SW480 (cell line): ENCODE data around the gene WDR83.
"Not testable (repeated sequence)": the region's sequence is repeated elsewhere in the genome, so short reads cannot be mapped to it uniquely, and the experiment has no call there.

ENCODE experiments used
- DNase-seq: peaks from one replicate; pipeline ENCODE4 v3.0.0-alpha.2; 2016; ENCODE audit warnings: low spot score

Gene WDR83

DNA sequence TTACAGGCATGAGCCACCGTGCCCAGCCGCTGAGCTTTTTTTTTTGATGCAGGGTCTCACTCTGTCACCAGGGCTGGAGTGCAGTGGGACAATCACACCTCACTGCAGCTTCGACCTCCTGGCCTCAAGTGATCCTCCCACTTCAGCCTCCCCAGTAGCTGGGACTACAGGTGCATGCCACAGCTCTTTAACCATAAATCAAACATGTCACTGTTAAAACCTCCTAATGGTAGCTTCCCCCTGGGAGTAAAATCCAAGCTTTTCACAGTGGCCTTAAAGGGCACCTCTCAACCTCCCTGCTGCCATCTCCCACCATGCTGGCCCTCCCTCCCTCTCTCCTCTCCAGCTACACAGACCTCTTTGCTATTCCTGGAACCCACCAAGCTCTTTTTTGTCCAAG is 19.2 kb downstream of the WDR83 start:
- DNase-seq, result no peak

DNA sequence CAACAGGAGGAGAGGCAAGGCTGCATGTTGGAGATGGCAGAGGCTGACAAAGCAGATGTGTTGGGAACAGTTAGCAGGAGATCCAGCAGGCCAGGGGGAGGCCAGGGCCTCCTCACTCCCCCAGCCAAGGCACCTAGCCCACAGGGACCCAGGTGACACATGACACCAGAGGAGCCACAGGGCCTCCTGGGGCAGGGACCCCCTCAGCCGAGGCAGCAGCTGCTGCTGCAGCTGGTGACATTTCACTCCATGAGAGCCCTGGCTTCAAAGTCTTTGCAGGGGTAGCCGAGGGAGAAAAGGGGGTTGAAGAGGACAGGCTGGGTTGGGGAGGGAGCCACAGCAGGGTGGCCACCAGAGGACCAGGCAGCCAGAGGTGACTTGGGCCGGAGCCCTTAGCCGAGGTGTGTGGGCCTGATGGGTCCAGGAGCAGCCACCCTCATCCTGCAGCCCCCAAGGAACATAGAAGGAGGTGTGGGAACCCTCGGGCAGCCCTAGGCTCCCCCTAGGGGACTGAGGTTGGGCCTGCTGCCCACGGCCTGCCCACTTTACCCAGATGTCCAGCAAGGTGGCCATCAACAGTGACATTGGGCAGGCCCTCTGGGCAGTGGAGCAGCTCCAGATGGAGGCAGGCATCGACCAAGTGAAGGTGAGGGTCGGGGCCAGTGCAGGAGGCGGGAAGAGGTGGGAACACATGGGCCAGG is 21.0 kb downstream of the WDR83 start, which contains the start of gene GNG14:
Gene GNG14 (plus strand): TSS at position 503 of the 701 bp plus-strand sequence. CDS start 51 bp downstream, at position 554.
- DNase-seq, result no peak

DNA sequence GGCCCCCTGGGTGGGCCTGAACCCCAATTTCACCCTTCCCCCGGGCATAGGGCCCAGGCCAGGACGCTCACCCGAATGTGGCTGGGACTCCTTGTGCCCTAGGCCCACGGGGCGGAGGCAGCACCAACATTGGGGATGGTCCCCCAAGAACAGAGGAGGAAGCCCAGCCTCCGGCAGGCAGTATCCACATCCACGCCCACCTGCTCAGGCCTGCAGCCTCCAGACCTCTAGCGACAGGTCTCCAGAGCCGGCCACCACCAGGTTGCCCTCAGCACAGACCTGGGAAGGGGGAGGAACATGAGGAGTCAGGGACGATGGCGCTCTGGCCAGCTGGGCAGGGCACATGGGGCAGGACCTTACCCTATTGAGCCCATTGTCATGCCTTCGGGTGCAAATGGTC is 22.4 kb downstream of the WDR83 start:
- DNase-seq, result no peak

DNA sequence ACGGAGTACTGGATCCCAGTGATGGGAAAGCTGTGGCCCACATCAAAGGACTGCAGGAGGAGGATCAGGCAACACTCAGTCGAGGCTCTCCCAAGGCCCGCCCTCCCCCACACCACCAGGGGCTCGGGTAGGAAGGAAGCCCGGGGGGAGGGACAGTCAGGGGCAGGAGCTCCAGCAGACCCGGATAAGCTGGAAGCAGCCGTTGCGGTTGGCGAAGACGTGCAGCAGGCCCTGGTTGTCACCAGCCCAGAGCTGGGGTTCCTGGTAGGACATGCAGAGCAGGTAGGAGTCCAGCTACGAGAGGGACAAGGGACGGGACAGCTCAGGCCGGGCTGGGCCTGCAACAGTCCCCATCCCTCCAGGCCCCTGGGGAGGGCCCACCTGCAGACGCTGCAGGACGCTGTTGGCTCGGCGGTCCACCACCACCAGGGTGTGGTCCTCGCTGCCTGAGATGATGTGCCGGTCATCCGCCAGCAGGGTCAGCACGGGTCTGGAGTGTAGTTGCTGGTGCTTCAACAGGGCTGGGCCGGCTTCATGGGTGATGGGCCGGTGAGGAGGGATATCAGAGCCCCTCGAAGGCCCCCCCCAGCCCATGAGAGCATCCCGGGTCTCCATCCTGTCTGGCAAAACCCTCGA is 23.1 kb downstream of the WDR83 start:
- no peak for DNase-seq

DNA sequence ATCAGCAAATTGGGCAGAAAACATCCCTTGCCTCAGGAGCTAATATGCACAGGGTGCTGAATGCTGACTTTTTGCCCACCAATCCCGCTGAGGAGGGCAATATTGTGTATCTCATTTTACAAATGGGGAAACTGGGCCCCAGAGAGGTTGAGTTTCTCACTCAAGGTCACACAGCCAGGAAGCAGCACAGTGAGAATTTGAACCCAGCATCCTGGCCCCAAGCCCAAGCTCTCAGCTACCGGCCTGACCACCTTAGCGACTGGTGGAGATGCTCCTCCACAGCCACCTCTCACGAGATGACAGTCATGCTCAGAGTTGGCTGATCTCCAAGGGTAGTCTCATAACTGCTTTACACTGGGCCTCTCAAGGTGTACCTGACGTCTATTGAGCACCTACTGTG is 26.4 kb downstream of the WDR83 start:
- no peak for DNase-seq

DNA sequence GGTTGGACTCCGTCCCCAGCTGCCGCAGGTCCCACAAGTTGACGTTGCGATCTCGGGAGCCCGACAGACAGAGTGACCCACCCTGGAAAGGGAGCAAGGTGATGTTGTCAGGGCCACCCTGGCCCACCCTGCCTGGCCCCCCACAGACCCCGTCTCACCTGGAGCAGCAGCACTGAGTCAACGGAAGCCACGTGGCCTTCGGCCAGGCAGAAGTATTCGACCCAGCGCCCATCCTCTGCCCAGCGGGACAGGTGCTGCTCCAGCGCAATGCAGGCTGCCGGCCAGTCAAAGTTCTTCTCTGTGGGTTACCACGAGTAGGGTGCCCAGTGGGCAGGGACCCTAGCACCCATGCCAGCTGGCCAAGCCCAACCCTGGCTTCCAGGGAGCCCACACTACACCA is 28.0 kb downstream of the WDR83 start:
- no peak for DNase-seq

DNA sequence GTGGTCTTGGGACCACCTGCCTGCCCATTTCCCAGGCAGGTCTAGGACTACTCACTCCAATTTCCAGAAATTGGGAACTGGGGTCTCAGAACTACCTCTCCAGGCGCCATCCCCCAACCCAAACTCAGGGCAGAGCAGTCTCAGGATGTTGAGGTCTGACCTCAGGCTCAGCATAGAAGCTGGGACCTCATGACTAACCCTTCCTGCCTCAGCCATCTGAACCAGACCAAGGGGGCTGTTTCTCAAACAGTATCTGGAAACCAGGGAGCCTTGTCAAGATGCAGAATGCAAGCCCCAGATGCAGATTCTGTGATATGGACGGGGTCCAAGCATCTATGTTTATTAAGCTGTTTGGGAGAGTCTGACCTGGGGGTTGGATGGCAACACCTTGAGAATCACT is 28.5 kb downstream of the WDR83 start:
- no peak for DNase-seq

DNA sequence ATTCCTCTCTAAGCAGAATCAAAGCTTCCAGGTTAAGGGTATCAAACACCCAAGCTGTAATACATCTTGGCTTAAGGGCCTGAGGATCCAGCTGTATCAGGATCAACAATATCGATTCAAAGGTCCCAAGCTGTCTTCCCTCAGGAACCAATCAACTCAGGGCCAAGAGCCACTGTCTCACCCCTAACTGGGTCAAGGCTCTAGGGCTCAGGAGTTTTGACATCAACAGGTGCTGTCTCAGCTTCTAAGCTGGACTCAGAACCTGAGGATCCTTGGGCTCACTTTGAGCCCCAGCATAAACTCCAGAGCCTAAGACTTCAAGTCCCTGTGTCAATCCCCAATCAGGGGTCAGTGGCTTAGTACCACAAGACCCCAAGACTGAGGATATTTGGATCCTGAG is 28.9 kb downstream of the WDR83 start:
- no peak for DNase-seq

DNA sequence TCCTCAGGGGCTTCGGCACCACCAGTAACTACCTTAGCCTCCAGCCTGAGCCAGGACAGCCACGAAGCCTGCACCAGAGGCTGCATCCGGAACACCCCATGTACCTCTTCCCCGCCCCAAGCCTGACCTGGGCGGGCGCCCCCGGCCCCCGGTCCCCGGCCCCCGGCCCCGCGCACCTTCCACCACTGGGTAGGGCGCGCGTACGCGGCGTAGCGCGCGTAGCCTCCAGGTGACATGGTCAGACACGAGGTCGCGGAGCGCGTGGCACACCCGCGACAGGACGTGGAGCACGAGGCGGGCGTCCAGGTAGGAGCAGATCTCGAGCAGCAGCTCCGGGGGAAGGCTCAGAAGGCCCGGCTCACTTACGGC is 29.4 kb downstream of the WDR83 start:
- no peak for DNase-seq

DNA sequence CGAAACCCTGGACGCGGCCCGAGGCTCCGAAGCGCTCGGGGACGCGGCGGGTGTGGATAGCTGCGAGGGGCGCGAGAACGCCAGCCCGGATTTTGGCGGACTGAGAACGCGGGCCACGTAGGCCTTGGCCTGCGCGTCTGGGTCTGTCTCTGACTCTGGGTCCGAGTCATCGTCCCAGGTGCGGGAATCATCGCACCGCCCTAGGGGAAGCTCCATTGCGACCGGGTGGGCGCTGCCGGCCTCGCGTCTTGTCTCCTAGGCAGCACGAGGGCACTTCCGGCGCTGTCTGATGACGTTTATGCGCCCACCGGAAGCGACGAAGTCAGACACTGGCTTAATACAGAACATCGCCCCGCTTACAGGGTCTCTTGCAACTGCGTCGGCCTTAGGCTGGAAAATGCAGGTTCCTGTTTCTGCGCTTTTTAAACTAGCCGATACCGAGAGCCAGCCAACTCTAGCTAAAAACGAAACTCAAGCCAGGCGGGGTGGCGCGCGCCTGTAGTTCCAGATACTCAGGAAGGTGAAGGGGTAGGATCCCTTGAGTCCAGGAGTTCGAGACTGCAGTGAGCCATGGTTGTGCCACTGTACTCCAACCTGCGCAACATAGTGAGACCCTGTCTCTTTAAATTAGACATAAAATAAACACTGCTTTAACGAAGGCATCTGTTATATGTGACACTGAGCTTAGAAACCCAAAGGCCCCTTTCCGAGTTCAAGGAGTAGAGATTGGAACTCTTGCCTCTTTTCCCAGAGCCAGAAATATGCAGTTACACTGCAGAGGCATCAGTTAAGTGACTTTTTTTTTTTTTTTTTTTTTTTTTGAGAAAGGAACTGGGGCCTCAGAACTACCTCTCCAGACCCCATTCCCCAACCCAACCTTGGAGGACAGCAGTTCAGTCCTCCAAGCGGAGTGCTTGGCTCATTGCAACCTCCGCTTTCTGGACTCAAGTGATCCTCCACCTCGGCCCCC is 30.0 kb downstream of the WDR83 start, which contains the start of gene FBXW9:
Gene FBXW9 (minus strand): TSS at position 266 of the 970 bp plus-strand sequence. CDS start 50 bp downstream, at position 216.
- DNase-seq, result peak; percentile 91

DNA sequence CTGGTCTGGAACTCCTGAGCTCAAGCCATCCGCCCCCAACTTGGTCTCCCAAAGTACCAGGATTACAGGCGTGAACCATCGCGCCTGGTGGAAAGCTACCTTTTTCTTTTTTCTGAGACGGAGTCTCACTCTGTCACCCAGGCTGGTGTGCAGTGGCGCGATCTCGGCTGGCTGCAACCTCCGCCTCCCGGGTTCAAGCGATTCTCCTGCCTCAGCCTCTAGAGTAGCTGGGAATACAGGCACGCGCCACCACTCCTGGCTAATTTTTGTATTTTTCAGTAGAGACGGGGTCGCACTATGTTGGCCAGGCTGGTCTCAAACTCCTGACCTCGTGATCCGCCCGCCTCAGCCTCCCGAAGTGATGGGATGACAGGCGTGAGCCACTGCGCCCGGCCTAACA is 30.8 kb downstream of the WDR83 start:
- DNase-seq, result not testable (repeated sequence)

DNA sequence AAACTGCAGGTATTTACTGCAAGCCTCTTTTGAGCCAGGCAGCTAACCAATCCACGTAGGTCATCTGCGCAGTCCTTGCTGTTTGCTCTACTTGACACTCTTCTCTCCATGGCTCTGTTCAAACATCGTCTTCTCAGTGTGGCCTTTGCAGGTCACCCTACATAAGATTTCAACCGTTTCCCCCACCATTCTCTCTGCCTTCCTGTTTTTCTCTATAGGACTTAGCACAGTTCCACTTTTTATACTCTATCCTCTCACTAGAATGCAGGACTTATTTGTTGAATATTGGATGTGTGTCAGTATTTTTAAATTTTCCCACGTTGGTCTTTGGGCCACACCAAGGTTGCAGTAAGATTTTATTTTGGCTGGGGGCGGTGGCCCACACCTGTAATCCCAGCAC is 31.5 kb downstream of the WDR83 start:
- DNase-seq, result no peak

DNA sequence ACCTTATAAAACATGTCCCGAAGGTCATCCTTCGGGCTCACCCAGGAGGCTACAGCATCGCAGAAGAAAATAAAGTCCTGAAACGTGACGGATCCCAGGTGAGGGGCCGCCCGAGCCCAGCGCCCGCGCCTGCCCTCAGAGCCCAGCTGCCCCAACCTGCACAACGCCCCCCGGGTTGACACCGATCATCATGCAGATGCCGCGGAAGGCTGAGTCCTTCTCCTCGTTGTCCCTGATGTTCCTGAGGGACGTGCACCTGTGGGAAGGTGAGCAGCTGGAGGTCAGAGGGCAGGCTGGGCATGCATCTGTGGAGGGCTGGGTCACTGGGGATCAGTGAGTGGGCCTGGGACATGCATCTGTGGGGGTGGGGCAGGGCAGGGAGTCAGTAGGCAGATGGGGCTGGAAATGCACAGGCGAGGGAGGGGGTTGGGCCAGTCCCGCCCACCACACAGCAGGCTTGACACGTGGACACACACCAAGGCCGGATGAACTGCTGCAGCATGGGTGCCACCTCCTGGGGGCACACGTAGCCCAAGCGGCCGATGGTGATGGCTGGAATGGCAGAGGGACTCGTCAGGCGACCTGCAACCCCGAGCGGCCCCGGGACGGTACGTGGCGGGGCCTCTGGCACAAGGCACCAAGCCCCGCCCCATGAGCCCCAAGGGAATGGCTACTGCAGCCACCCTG is 35.1 kb downstream of the WDR83 start:
- no peak for DNase-seq

DNA sequence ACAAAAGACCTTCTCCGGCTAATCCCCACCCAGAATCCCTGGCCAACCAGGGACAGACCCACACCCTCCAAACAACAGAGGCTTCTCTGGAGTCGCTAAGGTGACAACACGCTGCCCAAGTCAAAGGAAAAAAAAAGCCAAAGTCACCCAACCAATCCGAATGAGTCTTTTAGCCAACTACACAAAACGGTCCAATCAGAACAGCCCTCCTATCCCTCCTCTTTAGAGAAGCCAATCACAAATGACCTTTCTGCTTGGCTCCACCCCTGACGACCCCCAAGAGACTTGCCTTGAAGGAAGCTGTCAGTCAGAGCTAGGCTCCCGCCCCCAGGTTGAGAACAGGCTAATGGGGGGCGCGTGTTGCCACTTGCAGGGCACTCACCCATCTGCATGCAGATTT is 36.4 kb downstream of the WDR83 start:
- peak; percentile 30 for DNase-seq

DNA sequence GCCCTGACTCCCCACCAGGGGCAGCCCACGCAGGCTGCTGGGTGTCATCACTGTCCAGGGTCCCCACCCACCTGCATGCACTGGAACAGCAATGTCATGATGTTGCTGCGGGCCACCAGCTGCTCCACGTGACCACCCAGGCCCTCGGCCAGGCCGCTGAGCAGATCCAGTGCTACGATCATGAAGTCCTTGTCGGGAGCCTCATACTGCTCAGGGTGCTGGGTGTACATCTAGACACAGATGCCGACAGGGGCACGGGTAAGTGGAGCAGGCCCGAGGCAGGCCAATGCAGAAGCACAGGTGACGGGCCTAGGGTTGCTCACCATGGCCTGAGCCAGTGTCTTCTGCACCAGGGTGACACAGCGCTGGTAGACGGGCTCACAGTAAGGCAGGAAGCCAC is 38.6 kb downstream of the WDR83 start:
- DNase-seq, result no peak

DNA sequence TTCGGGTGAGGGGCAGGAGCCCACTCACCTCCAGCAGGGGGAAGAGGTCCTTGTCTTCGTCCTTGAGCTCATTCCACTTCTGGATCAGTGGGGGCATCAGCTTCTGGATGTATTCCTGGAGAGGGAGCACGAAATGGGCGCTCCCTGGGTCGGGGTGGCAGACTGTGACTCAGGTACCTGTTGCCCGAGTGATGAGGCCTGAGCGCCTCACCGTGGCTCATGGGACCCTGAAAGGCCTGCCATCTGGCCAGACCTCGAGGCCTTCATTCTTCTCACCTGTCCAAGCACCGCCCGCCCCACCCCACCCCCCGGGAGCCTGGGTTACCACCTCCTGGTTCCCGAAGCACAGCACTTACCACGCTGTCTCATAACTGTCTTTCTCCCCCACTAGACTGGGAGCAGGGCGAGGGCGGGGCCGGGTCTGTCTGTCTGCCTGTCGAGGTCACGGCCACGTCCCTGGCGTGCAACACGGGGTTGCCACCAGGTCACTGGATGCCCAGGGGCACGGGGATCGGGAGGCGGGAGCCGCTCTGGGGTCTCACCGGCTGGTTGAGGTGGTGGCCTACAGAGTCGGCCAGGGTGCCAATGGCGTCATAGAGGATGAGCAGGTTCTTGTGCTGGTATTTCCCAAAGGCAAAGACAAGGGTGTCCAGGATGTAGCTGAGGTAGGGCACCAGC is 39.2 kb downstream of the WDR83 start:
- DNase-seq, result no peak

DNA sequence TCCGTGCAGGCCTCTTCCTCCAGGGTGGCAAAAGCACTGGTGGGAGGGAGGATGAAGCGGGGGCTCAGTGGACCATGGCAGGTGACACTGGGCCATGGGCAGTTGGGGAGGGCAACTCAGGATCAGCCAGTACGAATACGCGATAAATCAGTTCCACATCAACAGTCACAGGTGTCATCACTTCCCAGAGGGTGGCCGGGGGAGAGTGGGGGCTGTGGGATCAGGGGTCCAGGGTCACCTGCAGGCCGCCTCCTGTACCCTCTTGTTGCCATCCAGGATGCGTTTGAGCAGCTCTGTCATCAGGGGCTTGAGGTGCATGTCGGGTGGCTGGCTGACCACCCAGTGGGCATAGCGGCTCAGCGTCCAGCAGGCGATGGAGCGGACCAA is 39.7 kb downstream of the WDR83 start:
- DNase-seq, result no peak

DNA sequence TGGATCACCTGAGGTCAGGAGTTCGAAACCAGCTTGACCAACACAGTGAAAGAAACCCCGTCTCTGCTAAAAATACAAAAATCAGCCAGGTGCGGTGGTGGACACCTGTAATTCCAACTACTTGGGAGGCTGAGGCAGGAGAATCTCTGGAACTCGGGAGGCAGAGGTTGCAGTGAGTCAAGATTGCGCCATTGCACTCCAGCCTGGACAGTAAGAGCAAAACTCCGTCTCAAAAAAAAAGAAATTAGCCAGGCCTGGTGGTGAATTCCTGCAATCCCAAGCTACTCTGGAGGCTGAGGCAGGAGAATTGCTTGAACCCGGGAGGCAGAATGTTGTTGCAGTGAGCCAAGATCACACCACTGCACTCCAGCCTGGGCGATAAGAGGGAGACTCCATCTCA is 42.0 kb downstream of the WDR83 start:
- DNase-seq, result no peak

DNA sequence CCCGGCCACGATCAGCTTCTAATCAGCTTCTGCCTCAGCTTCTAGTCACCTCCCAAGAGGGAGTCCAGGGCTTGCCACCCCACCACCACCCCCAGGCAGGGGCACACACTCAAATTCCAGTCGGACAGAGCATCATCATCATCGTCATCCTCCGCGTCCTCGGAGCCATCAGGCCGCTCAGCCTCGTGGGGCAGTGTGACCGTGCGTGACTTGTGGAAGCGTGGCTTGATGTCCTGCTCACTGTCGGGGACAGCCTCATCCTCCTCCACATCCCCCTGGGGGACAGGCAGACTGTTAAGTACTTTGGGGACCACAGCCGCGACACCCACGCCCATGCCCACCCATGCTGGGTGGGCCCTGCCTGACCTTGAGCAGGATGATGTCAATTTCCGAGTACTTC is 44.6 kb downstream of the WDR83 start:
- no peak for DNase-seq

DNA sequence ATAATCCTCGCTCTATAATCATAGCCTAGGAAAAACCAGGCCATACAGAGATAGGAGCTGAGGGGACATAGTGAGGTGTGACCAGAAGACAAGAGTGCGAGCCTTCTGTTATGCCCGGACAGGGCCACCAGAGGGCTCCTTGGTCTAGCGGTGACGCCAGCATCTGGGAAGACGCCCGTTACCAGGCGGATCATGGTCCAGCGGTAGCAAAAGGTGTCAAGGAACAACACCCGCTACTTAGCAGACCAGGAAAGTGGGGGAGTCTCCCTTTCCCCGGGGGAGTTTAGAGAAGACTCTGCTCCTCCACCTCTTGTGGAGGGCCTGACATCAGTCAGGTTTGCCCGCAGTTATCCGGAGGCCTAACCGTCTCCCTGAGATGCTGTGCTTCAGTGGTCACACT is 45.5 kb downstream of the WDR83 start:
- not testable (repeated sequence) for DNase-seq

DNA sequence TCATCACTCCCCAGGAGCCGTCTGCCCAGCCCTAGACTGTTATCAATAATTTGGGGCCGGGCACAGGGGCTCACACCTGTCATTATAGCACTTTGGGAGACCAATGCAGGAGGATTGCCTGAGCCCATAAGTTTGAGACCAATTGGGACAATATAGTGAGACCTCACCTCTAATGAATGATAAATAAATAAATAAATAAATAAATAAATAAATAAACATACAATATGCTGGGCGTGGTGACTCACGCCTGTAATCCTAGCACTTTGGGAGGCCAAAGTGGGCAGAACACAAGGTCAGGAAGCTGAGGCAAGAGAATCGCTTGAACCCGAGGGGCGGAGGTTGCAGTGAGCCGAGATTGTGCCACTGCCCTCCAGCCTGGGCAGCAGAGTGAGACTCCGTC is 46.7 kb downstream of the WDR83 start:
- not testable (repeated sequence) for DNase-seq

DNA sequence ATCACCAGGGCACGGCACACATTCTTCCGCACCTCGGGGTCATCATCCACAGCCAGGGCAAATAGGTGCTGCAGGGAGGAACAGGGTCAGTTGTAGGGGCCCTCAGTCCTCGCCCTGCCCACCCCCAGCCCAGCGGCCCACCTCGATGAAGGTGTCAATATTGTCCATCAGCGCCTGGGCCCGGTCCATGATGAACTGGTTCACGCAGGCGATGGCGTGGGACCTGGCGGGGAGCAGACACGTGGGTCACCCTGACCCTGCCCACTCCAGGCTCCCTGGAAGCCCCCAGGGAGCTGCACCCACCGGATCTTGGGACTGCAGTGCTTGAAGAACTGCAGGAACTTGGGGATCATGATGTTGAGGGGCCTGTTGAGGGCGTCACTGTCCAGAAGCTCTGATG is 48.5 kb downstream of the WDR83 start:
- DNase-seq, result no peak
